ENCODE measurements around the gene COX7B.

COX7B gene

GRCh38 chrX:77945910-77946545, 46.8 kb downstream of the COX7B start:
- DNase-seq, result no peak

DNA sequence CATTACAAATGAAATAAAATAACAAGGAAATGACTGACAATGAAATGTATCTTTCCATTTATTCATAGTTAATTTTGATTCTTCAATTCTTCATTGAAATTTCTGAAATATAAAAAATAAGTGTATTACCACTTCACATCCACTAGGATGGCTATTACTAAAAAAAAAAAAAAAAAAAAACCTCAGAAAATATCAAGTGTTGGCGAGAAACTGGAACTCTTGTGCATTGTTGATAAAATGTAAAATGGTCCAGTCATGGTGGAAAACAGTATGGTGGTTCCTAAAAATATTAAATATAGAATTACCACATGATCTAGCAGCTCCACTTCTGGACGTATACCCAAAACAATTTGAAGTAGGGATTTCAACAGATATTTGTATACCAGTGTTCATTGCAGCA, 47.3 kb downstream of the COX7B start:
- no peak for DNase-seq

DNA sequence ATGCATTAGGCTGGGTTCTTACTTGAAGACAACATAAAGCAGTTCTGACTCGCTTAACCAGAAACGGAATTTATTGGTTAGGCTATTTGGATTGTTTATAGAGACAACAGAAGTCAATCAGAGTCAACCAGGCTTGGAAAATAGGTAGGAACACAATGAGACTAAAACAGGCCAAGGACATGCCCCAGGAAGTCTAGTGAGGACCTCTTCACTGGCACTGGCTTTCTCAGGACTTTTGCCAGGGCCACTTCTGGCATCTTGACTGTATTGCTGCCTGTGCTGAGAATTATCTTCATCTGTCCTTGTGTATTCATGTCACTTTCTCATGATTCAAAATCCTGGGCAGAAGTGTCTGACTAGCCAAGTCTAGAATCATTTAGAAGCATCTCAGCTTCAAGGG, 50.6 kb downstream of the COX7B start:
- DNase-seq, result no peak

GRCh38 chrX:77952173-77952572, 52.9 kb downstream of the COX7B start:
- DNase-seq, result no peak

DNA sequence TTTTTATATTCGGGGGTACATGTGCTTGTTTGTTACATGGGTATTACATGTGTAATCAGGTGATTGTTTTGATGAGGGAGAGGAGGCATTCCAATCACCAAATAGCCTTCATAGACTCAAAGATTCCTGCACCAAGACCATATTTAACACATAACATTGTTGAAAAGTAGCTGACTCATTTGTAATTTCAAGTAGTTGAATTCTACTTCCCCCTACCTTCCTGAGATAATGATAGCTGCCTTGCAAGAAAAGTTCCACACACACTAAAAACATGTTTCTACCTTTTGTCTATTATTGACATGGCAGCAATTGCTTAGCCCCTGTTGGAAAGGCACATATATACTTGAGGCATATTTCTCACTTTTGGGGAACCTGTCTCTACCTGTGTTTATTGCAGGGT, 54.0 kb downstream of the COX7B start:
- DNase-seq, result no peak

- DNase-seq, result no peak
These were observed 54.4 kb downstream of the COX7B start for GRCh38 chrX:77953708-77954107.
